Measurements from ENCODE around the gene CSRNP2. TPM values are rescaled to one million over a fixed set of nuclear protein-coding genes. Genes with fewer than 3 reads are reported as not detected.

The CSRNP2 gene
- total and polyA plus RNA-seq, 2 of the 4 experiments (the other 2 are of a cell fraction): 14.0 to 21.7 TPM

- no peaks in the 10 kb centered on the region for H3K79me1 ChIP-seq (ENCODE audit: low read depth in 1 of 2, low read length in 2 of 2)
- H4K5ac ChIP-seq (ENCODE audit: low read depth, low read length): no peak overlapping the region
- H3K23ac ChIP-seq (ENCODE audit: low read depth, low read length): no peak overlapping the region
- H2AFZ ChIP-seq (replicated peaks; ENCODE audit: low read length, poor library complexity): no peak overlapping the region
- no peaks in the 10 kb centered on the region for H3K9me3 ChIP-seq (ENCODE audit: control insufficient read depth, insufficient read depth, low read length)
- H2AK5ac ChIP-seq (ENCODE audit: low read depth, low read length): no peak overlapping the region
- no peak overlapping the region for H2BK5ac ChIP-seq (ENCODE audit: low read depth, low read length, poor library complexity, severe bottlenecking)
- no peaks in the 10 kb centered on the region for H3K27me3 ChIP-seq (ENCODE audit: control insufficient read depth, insufficient read depth, low read length)
- no peaks in the 10 kb centered on the region for H3K4me1 ChIP-seq (ENCODE audit: control insufficient read depth, insufficient read depth, low read length)
- ChIA-PET POLR2A (ENCODE audit: unreplicated experiment) (no interaction called here), CTCF (interaction anchor here (0.6 kb wide), 2 partner anchors 153 to 251 kb away, joined by 3 to 5 read pairs; no protein-coding TSS in a partner anchor)
- H3K4me2 ChIP-seq (ENCODE audit: low read depth, low read length): no peak overlapping the region
- in situ Hi-C loops (cut with MboI; ENCODE audit: low sequenced_read_pairs): no loop called here
- intact Hi-C loops (cut with micrococcal nuclease): no loop called here
- H3K56ac ChIP-seq (ENCODE audit: extremely low read depth, insufficient read depth, low read length): no peak overlapping the region
- no peak overlapping the region for H3K27ac ChIP-seq (ENCODE audit: insufficient read depth, low read length)
- no peak for ATAC-seq (ENCODE audit: low read depth)
- dilution Hi-C loops (cut with HindIII; ENCODE audit: low sequenced_read_pairs, unreplicated experiment): no loop called here
- H3K14ac ChIP-seq (replicated peaks; ENCODE audit: low read depth, low read length): no peak overlapping the region
- no peak overlapping the region for H2BK20ac ChIP-seq (ENCODE audit: low read depth, low read length)
- no peak overlapping the region for H2BK120ac ChIP-seq (ENCODE audit: low read depth, low read length)
- H3K18ac ChIP-seq (ENCODE audit: low read depth, low read length): no peak overlapping the region
- WGBS, 2 experiments (ENCODE audit: extremely low coverage in 2 of 2, insufficient read length in 1 of 2): 100% methylated on average over 1 of the region's 1 CpG; no CpG with 5 or more reads in 1 of the 2 experiments
- H3K4ac ChIP-seq (ENCODE audit: low read depth, low read length): no peak overlapping the region
- peak; percentile 37 for DNase-seq
- H3K4me3 ChIP-seq (ENCODE audit: insufficient read depth, low read depth, low read length): no peak overlapping the region
- H3K9me1 ChIP-seq (ENCODE audit: insufficient read depth, low read length): no peaks in the 10 kb centered on the region
- TF ChIP-seq RCOR1 (IDR thresholded peaks at IDR 0.05; ENCODE audit: insufficient replicate concordance, low read length) (no peak), CTCF (conservative IDR thresholded peaks at IDR 0.05; ENCODE audit: low read depth, low read length) (no peak), MAFK (IDR thresholded peaks at IDR 0.05; ENCODE audit: low read depth, low read length) (no peak), MXI1 (IDR thresholded peaks at IDR 0.05; ENCODE audit: borderline replicate concordance, low read depth, low read length) (no peak), POLR2A (IDR thresholded peaks at IDR 0.05; ENCODE audit: low read depth, low read length) (no peak), NFE2L2 (IDR thresholded peaks at IDR 0.05; ENCODE audit: low read depth, low read length) (no peak), RFX5 (IDR thresholded peaks at IDR 0.05; ENCODE audit: low read depth, low read length) (no peak), RAD21 (IDR thresholded peaks at IDR 0.05; ENCODE audit: low read length) (no peak)
- no peak overlapping the region for H3K9ac ChIP-seq (ENCODE audit: low read depth, low read length)
- H2BK15ac ChIP-seq (ENCODE audit: low read depth, low read length): no peak overlapping the region
- no peaks in the 10 kb centered on the region for H4K20me1 ChIP-seq (ENCODE audit: insufficient read depth, low read length)
- no TSS peak for BruUV-seq (replicated peaks)
- no peak overlapping the region for H4K91ac ChIP-seq (ENCODE audit: insufficient read depth, low read depth, low read length)
- no peak overlapping the region for H4K8ac ChIP-seq (ENCODE audit: low read depth in 2 of 2, low read length in 2 of 2)
- no peak overlapping the region for H2AK9ac ChIP-seq (replicated peaks; ENCODE audit: low read depth, low read length, poor library complexity)
- H3K36me3 ChIP-seq (ENCODE audit: control insufficient read depth, insufficient read depth, low read length): peaks cover 32% of the 10 kb centered on the region
Observed at GRCh38 chr12:51098611-51099010, 15.2 kb upstream of the CSRNP2 start.
